Keratinocyte (primary cell): ENCODE data around the gene ABCC3.

Experiments used
- CTCF ChIP-seq, 3 experiments: IDR thresholded peaks in 1 of 3; conservative IDR thresholded peaks in 1 of 3; optimal IDR thresholded peaks in 1 of 3; 2 replicates in 2 of 3; 3 replicates in 1 of 3; pipeline versions ENCODE3 to v1.5.1; 2011; ENCODE audit warnings: low read length in 3 of 3, mild to moderate bottlenecking in 3 of 3, moderate library complexity in 2 of 3, control low read depth in 1 of 3, inconsistent platforms in 1 of 3; ENCODE audit not compliant: insufficient read depth in 2 of 3; ENCODE audit errors: extremely low read depth in 1 of 3
- EZH2 ChIP-seq: IDR thresholded peaks from one replicate; pipeline ENCODE4 v1.6.1; 2012; ENCODE audit warnings: inconsistent platforms, mild to moderate bottlenecking, low read length, moderate library complexity

GRCh38 chr17:50637829-50638605, 3.3 kb downstream of the ABCC3 start:
- no peak for TF ChIP-seq CTCF (optimal IDR thresholded peaks at IDR 0.05 in 1 of 3, IDR thresholded peaks at IDR 0.05 in 1 of 3, conservative IDR thresholded peaks at IDR 0.05 in 1 of 3; ENCODE audit: extremely low read depth in 1 of 3, insufficient read depth in 2 of 3, low read length in 3 of 3)
- TF ChIP-seq EZH2: no peak
